PC-3 (cell line): ENCODE data around the gene ZNF385A. TPM values are rescaled to one million over a fixed set of nuclear protein-coding genes. Genes with fewer than 3 reads are reported as not detected.

Source experiments
- ATAC-seq: fragments of 200-7000 bp; cut with Tn5 transposase; 2 replicates; pipeline ENCODE4 v1.9.1; 2020; ENCODE audit warnings: mild to moderate bottlenecking, moderate library complexity
- BruUV-seq: library from RNA; stranded (reverse); fragments of 400-500 nt; replicated peaks from 2 replicates; lab custom pipeline; 2021; lab: Mats Ljungman, UMichigan
- CTCF ChIA-PET: fragments of 300-600 bp; sonication (Branson Sonifier 250); formaldehyde crosslinking; loops from one replicate; lab custom pipeline; 2022; ENCODE audit warnings: antibody characterized with exemption; lab: Charles Lee
- POLR2A ChIA-PET: fragments of 300-600 bp; sonication (Branson Sonifier 250); formaldehyde crosslinking; loops from one replicate; lab custom pipeline; 2022; ENCODE audit warnings: antibody characterized with exemption; ENCODE audit not compliant: unreplicated experiment; lab: Charles Lee
- DNase-seq: peaks from one replicate; pipeline ENCODE4 v3.0.0-alpha.2; 2015
- H2AFZ ChIP-seq: fragments of 300-600 bp; sonication (generic); 2 replicates; pipeline ENCODE4 v1.6.0; 2016; ENCODE audit warnings: antibody characterized with exemption, low read length
- H3F3A ChIP-seq: fragments of 300-600 bp; sonication (generic); one replicate; pipeline ENCODE4 v1.6.0; 2017; ENCODE audit warnings: antibody characterized with exemption, low read length, control low read depth, mild to moderate bottlenecking; ENCODE audit not compliant: unreplicated experiment
- H3K27ac ChIP-seq: fragments of 300-600 bp; sonication (generic); 2 replicates; pipeline ENCODE4 v1.5.1; 2016; ENCODE audit warnings: mild to moderate bottlenecking, low read length
- H3K27me3 ChIP-seq: fragments of 300-600 bp; sonication (generic); 2 replicates; pipeline ENCODE4 v1.6.1; 2016; ENCODE audit warnings: low read length, mixed read lengths
- H3K36me3 ChIP-seq: fragments of 300-600 bp; sonication (generic); 2 replicates; pipeline ENCODE4 v1.6.1; 2016; ENCODE audit warnings: low read depth, mixed run types, low read length, mixed read lengths
- H3K4me1 ChIP-seq: fragments of 300-600 bp; sonication (generic); 2 replicates; pipeline ENCODE4 v1.5.1; 2016; ENCODE audit warnings: low read length; ENCODE audit not compliant: insufficient read depth
- H3K4me2 ChIP-seq: fragments of 300-600 bp; sonication (generic); 2 replicates; pipeline ENCODE4 v1.6.0; 2016; ENCODE audit warnings: low read length
- H3K4me3 ChIP-seq: fragments of 300-600 bp; sonication (generic); 2 replicates; pipeline ENCODE4 v1.5.1; 2016; ENCODE audit warnings: mild to moderate bottlenecking, low read length, mixed read lengths
- H3K79me2 ChIP-seq: fragments of 300-600 bp; sonication (generic); 2 replicates; pipeline ENCODE4 v1.6.1; 2017; ENCODE audit warnings: low read length, mixed read lengths
- H3K9ac ChIP-seq: fragments of 300-600 bp; sonication (generic); 2 replicates; pipeline ENCODE4 v1.6.0; 2016; ENCODE audit warnings: mild to moderate bottlenecking, low read length
- H3K9me2 ChIP-seq: fragments of 300-600 bp; sonication (generic); replicated peaks from 2 replicates; pipeline ENCODE4 v1.6.1; 2016; ENCODE audit warnings: mixed run types, low read length, mixed read lengths
- H3K9me3 ChIP-seq: fragments of 300-600 bp; sonication (generic); 2 replicates; pipeline ENCODE4 v1.6.1; 2016; ENCODE audit warnings: low read length, mixed read lengths
- H4K20me1 ChIP-seq: fragments of 300-600 bp; sonication (generic); 2 replicates; pipeline ENCODE4 v1.6.1; 2016; ENCODE audit warnings: low read length, mixed read lengths
- EZH2 ChIP-seq: fragments of 300-600 bp; sonication (generic); IDR thresholded peaks from one replicate; pipeline ENCODE4 v1.6.1; 2017; ENCODE audit warnings: antibody characterized with exemption, mild to moderate bottlenecking, low read length; ENCODE audit not compliant: unreplicated experiment
- EZH2phosphoT487 ChIP-seq: fragments of 300-600 bp; sonication (generic); IDR thresholded peaks from 2 replicates; pipeline ENCODE4 v1.6.1; 2018; ENCODE audit warnings: mild to moderate bottlenecking, antibody characterized with exemption, low read length, borderline replicate concordance
- intact Hi-C: fragments of 100-400 bp; cut with micrococcal nuclease; formaldehyde crosslinking; loops from 2 replicates; pipeline ENCODE4 v1.9.0; 2023
- total RNA-seq: library from RNA; depleted of rRNA; stranded (reverse); fragments of >200 nt; gene quantifications from 2 replicates; pipeline ENCODE4 v1.2.3, GENCODE V29; 2014
- TF ChIP-seq, protein P1 (sequence below): fragments of 300-600 bp; sonication (generic); conservative IDR thresholded peaks from 2 replicates; pipeline ENCODE4 v1.5.1; 2017; ENCODE audit warnings: antibody characterized with exemption, low read depth, mild to moderate bottlenecking, low read length

Gene ZNF385A
- total RNA-seq, 1 experiment from 2014 or later = 1.8 TPM

DNA sequence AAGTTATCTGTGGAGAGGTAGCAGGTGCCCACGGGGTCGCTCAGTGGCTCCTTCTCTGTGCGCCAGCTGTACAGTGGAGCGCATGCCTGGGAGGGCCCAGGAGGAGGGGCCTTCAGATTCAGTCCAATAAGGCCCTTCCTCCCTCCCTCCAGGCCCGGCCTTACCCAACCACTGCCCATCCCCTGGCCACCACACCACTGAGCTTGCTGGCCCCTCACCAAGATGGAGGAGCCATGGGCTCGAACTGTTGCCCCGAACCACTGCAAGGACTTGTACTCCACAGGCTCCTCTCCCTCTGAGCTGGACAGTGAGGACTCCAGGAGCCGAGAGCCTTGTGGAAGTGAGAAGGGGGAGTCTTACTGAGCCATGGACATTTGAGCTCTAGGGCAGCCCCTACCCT, 24.7 kb upstream of the ZNF385A start:
- Histone ChIP-seq H3K4me1 (peaks cover 21% of the 10 kb centered on the region), H3K4me3 (no peak overlapping the region), H3K9me3 (no peaks in the 10 kb centered on the region), H2AFZ (no peak overlapping the region), H3K27me3 (no peaks in the 10 kb centered on the region), H3K9me2 (no peaks in the 10 kb centered on the region), H3K4me2 (no peak overlapping the region), H3K27ac (no peak overlapping the region), H3K79me2 (peaks cover 5% of the 10 kb centered on the region; the same call in 1 of the 2 replicates), H3K36me3 (peaks cover under 1% of the 10 kb centered on the region; the same call in 1 of the 2 replicates), H3F3A (peaks cover 4% of the 10 kb centered on the region), H3K9ac (no peak overlapping the region), H4K20me1 (no peaks in the 10 kb centered on the region)
- DNase-seq (no peak), ATAC-seq (no peak)
- ChIA-PET CTCF (no interaction called here), POLR2A (no interaction called here)
- no TSS peak for BruUV-seq
- TF ChIP-seq EZH2 (no peak), EZH2phosphoT487 (no peak)
- TF ChIP-seq, protein P1, sequence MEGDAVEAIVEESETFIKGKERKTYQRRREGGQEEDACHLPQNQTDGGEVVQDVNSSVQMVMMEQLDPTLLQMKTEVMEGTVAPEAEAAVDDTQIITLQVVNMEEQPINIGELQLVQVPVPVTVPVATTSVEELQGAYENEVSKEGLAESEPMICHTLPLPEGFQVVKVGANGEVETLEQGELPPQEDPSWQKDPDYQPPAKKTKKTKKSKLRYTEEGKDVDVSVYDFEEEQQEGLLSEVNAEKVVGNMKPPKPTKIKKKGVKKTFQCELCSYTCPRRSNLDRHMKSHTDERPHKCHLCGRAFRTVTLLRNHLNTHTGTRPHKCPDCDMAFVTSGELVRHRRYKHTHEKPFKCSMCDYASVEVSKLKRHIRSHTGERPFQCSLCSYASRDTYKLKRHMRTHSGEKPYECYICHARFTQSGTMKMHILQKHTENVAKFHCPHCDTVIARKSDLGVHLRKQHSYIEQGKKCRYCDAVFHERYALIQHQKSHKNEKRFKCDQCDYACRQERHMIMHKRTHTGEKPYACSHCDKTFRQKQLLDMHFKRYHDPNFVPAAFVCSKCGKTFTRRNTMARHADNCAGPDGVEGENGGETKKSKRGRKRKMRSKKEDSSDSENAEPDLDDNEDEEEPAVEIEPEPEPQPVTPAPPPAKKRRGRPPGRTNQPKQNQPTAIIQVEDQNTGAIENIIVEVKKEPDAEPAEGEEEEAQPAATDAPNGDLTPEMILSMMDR = no peak
- intact Hi-C loops = no loop called here

DNA sequence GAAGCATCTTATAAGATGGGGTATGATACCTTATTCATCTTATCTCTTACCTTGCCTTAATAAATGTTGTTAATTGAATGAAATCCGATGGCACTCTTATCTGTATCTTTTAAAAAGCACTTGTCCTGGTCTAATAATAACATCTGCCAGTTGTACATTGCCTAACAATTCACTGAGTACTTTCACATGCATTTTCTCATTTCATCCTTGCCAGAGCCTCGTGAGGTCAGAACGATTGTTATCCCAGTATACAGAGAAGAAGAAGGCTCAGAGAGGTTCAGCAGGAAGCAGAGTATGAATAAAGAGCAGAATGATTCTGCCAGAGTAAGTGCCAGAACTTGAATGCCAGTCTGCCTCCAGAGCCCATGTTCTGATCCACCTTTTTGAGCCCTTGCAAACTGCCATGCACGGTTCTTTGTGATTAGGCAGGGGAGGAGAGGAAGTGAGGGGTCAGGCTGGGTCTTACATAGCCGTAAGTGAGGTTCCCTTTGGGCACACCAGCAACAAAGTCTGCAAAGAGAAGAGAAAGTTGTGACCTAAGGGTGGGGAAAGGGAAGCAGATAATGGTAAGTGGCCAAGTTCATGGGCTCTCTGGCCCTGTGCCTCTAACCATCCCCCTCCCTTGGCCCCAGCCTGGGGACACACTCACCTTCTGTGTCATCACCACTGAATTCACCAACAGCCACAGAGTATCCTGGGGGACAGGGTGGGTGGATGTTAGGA, 22.8 kb upstream of the ZNF385A start:
- Histone ChIP-seq H3K9me3 (no peaks in the 10 kb centered on the region), H3K4me3 (no peak overlapping the region), H3K27me3 (no peaks in the 10 kb centered on the region), H4K20me1 (no peaks in the 10 kb centered on the region), H3K4me1 (peaks cover 15% of the 10 kb centered on the region), H3K27ac (no peak overlapping the region), H3K36me3 (peaks cover 3% of the 10 kb centered on the region; the same call in 1 of the 2 replicates), H3K79me2 (no peaks in the 10 kb centered on the region), H3K9ac (no peak overlapping the region), H3K4me2 (no peak overlapping the region), H3K9me2 (no peaks in the 10 kb centered on the region), H2AFZ (no peak overlapping the region), H3F3A (peaks cover 4% of the 10 kb centered on the region)
- no TSS peak for BruUV-seq
- intact Hi-C loops = no loop called here
- no peak for DNase-seq
- CTCF ChIA-PET = no interaction called here
- no peak for ATAC-seq
- no peak for TF ChIP-seq EZH2
- TF ChIP-seq, protein P1 = no peak
- TF ChIP-seq EZH2phosphoT487 = no peak
- POLR2A ChIA-PET = no interaction called here

DNA sequence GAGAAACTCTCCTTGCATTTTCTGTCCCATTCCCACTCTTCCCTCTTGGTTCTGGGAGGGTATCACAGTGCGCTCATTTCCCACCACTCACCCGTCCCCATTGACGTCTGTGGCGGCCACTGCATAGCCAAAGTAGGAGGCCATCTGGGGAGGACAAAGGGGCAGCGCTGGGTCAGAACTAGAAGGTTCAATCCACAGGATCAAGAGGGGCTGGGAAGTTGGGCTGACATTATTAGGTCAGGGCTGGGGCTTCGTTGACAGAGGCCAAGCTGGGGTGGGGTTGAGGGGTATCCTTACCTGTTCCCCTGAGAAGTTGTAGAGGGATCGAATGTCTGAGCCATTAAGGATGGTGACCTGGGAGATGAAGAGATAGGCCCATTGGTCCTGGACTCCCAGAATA, 21.0 kb upstream of the ZNF385A start:
- Histone ChIP-seq H3K9ac (no peak overlapping the region), H3K9me3 (no peaks in the 10 kb centered on the region), H3K36me3 (peaks cover 3% of the 10 kb centered on the region; the same call in 1 of the 2 replicates), H3K27ac (no peak overlapping the region), H3K4me2 (no peak overlapping the region), H4K20me1 (no peaks in the 10 kb centered on the region), H3K4me1 (no peaks in the 10 kb centered on the region), H3K9me2 (no peaks in the 10 kb centered on the region), H3K27me3 (no peaks in the 10 kb centered on the region), H2AFZ (no peak overlapping the region), H3K4me3 (no peak overlapping the region), H3F3A (no peaks in the 10 kb centered on the region), H3K79me2 (no peaks in the 10 kb centered on the region)
- DNase-seq = no peak
- no peak for ATAC-seq
- no TSS peak for BruUV-seq
- intact Hi-C loops = no loop called here
- ChIA-PET CTCF (interaction anchor here (0.5 kb wide), 1 partner anchor 17 kb away, joined by 4 read pairs; no protein-coding TSS in a partner anchor), POLR2A (no interaction called here)
- TF ChIP-seq EZH2phosphoT487 = no peak
